Trophoblast cell (in vitro differentiated cells and primary cell): ENCODE measurements around the gene KLHL40.

Source experiments
- DNase-seq, 2 donors: peaks; one replicate each; pipeline ENCODE4 v3.0.0-alpha.2; 2016
- H2AFZ ChIP-seq: 2 replicates; pipeline ENCODE4 v1.6.1; 2013; ENCODE audit warnings: low read length, moderate library complexity, mild to moderate bottlenecking; ENCODE audit not compliant: insufficient read depth, poor library complexity
- H2AK5ac ChIP-seq: 2 replicates; pipeline ENCODE4 v1.6.1; 2013; ENCODE audit warnings: mild to moderate bottlenecking, low read length
- H2BK120ac ChIP-seq: 2 replicates; pipeline ENCODE4 v1.6.1; 2013; ENCODE audit warnings: low read length, mild to moderate bottlenecking, moderate library complexity; ENCODE audit not compliant: insufficient read depth, poor library complexity
- H2BK12ac ChIP-seq: 2 replicates; pipeline ENCODE4 v1.6.1; 2013; ENCODE audit warnings: mild to moderate bottlenecking, low read length, moderate library complexity
- H2BK5ac ChIP-seq: 2 replicates; pipeline ENCODE4 v1.6.1; 2013; ENCODE audit warnings: low read length, low read depth, moderate library complexity, mild to moderate bottlenecking; ENCODE audit not compliant: poor library complexity
- H3K14ac ChIP-seq: 2 replicates; pipeline ENCODE4 v1.6.1; 2013; ENCODE audit warnings: mild to moderate bottlenecking, low read length
- H3K18ac ChIP-seq: 2 replicates; pipeline ENCODE4 v1.6.1; 2013; ENCODE audit warnings: mild to moderate bottlenecking, low read length
- H3K23ac ChIP-seq: 2 replicates; pipeline ENCODE4 v1.6.1; 2013; ENCODE audit warnings: low read length
- H3K27ac ChIP-seq: 2 replicates; pipeline ENCODE4 v1.5.1; 2013; ENCODE audit warnings: low read depth, mild to moderate bottlenecking, inconsistent platforms, low read length, moderate library complexity
- H3K27me3 ChIP-seq: 2 replicates; pipeline ENCODE4 v1.6.1; 2013; ENCODE audit warnings: inconsistent platforms, mild to moderate bottlenecking, low read length, moderate library complexity; ENCODE audit not compliant: insufficient read depth
- H3K36me3 ChIP-seq, 2 experiments: 1 replicate in 1 of 2; 2 replicates in 1 of 2; pipeline ENCODE4 v1.6.1; 2013; ENCODE audit warnings: low read length in 2 of 2, mild to moderate bottlenecking in 2 of 2, moderate library complexity in 1 of 2; ENCODE audit not compliant: insufficient read depth in 2 of 2, control insufficient read depth in 1 of 2
- H3K4ac ChIP-seq: 2 replicates; pipeline ENCODE4 v1.6.1; 2013; ENCODE audit warnings: low read depth, mild to moderate bottlenecking, low read length, moderate library complexity
- H3K4me1 ChIP-seq, 2 experiments: 1 replicate in 1 of 2; 2 replicates in 1 of 2; pipeline ENCODE4 v1.6.1; 2013; ENCODE audit warnings: low read length in 2 of 2, mild to moderate bottlenecking in 2 of 2, moderate library complexity in 1 of 2; ENCODE audit not compliant: insufficient read depth in 2 of 2, control insufficient read depth in 1 of 2
- H3K4me2 ChIP-seq: 2 replicates; pipeline ENCODE4 v1.6.1; 2013; ENCODE audit warnings: inconsistent platforms, mild to moderate bottlenecking, low read length, moderate library complexity
- H3K4me3 ChIP-seq: 2 replicates; pipeline ENCODE4 v1.5.1; 2013; ENCODE audit warnings: mild to moderate bottlenecking, low read depth, low read length, inconsistent platforms
- H3K79me1 ChIP-seq: one replicate; pipeline ENCODE4 v1.6.1; 2013; ENCODE audit warnings: low read length
- H3K79me2 ChIP-seq: 2 replicates; pipeline ENCODE4 v1.6.1; 2013; ENCODE audit warnings: low read length, mild to moderate bottlenecking; ENCODE audit not compliant: control insufficient read depth, insufficient read depth, poor library complexity
- H3K9ac ChIP-seq: 2 replicates; pipeline ENCODE4 v1.6.1; 2013; ENCODE audit warnings: mild to moderate bottlenecking, low read length
- H3K9me3 ChIP-seq: 2 replicates; pipeline ENCODE4 v1.6.1; 2013; ENCODE audit warnings: low read depth, mild to moderate bottlenecking, control low read depth, inconsistent platforms, low read length; ENCODE audit not compliant: insufficient read depth
- H4K12ac ChIP-seq: 2 replicates; pipeline ENCODE4 v1.6.1; 2013; ENCODE audit warnings: low read depth, mild to moderate bottlenecking, low read length, moderate library complexity
- H4K8ac ChIP-seq: 2 replicates; pipeline ENCODE4 v1.6.1; 2013; ENCODE audit warnings: low read depth, mild to moderate bottlenecking, low read length, moderate library complexity
- H4K91ac ChIP-seq: one replicate; pipeline ENCODE4 v1.6.1; 2013; ENCODE audit warnings: low read depth, mild to moderate bottlenecking, low read length, moderate library complexity
- WGBS: extraction: QIAGEN DNeasy Blood & Tissue Kit; methylation state at CpG from one replicate; pipeline ENCODE4 v1.1.7; 2013; ENCODE audit warnings: missing lambda C conversion rate; ENCODE audit not compliant: insufficient read length, insufficient coverage; ENCODE audit errors: extremely low coverage; 5-methylcytosine and 5-hydroxymethylcytosine counted together

Gene KLHL40

DNA sequence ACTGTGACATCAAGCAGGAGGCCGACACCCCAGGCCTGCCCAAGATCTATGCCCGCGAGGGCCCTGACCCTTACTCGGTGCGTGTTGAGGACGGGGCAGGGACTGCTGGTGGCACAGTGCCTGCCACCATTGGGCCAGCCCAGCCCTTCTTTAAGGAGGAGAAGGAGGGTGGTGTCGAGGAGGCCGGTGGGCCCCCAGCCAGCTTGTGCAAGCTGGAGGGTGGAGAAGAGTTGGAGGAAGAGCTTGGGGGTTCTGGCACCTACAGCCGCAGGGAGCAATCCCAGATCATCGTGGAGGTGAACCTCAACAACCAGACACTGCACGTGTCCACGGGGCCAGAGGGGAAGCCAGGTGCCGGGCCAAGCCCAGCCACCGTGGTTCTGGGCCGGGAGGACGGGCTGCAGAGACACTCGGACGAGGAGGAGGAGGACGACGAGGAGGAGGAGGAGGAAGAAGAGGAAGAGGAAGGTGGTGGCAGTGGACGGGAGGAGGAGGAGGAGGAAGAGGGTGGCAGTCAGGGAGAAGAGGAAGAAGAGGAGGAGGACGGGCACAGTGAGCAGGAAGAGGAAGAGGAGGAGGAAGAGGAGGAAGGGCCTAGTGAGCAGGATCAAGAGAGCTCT is 26.5 kb upstream of the KLHL40 start:
- Histone ChIP-seq H3K4me1 (peaks cover 0 to 3% of the 10 kb centered on the region in 2 experiments), H3K9ac (no peak overlapping the region), H4K91ac (no peak overlapping the region), H3K4me2 (no peak overlapping the region), H3K36me3 (peaks cover 10 to 23% of the 10 kb centered on the region in 2 experiments), H3K18ac (no peak overlapping the region), H2BK120ac (no peak overlapping the region), H2BK5ac (no peak overlapping the region), H4K12ac (no peak overlapping the region), H2AFZ (no peak overlapping the region), H3K27me3 (no peaks in the 10 kb centered on the region), H3K4ac (no peak overlapping the region), H2AK5ac (no peak overlapping the region), H3K79me1 (peaks cover 9% of the 10 kb centered on the region), H2BK12ac (no peak overlapping the region), H3K27ac (no peak overlapping the region), H3K79me2 (peaks cover 4% of the 10 kb centered on the region), H3K4me3 (no peak overlapping the region), H4K8ac (no peak overlapping the region), H3K9me3 (no peaks in the 10 kb centered on the region), H3K23ac (no peak overlapping the region), H3K14ac (no peak overlapping the region)
- WGBS, result 100% methylated on average over 2 of the region's 22 CpGs
- no peak for DNase-seq

DNA sequence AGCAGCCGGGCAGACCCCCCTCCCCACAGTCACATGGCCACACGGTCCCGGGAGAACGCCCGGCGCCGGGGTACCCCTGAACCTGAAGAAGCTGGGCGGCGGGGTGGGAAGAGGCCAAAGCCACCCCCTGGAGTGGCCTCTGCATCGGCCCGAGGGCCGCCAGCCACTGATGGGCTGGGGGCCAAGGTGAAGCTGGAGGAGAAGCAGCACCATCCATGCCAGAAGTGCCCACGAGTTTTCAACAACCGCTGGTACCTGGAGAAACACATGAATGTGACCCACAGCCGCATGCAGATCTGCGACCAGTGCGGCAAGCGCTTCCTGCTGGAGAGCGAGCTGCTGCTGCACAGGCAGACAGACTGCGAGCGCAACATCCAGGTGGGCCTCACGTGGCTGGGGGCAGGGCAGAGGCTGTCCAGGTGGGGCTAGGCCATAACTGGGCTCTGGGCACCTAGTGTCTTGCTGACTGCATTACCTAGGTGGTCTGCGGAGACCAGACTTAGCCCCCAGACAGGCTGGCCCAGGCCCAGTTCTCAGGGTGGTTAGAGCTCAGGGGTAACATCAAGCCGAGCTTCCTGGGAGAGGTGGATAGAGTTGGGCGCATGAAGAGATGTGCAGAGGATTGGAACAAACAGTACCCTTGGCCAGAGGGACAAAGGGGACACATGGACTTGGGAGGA is 25.7 kb upstream of the KLHL40 start:
- Histone ChIP-seq H4K91ac (no peak overlapping the region), H3K9ac (no peak overlapping the region), H3K18ac (no peak overlapping the region), H3K27me3 (no peaks in the 10 kb centered on the region), H4K12ac (no peak overlapping the region), H3K4ac (no peak overlapping the region), H3K4me1 (peaks cover 0 to 3% of the 10 kb centered on the region in 2 experiments), H4K8ac (no peak overlapping the region), H2BK12ac (no peak overlapping the region), H2BK5ac (no peak overlapping the region), H3K79me2 (peaks cover under 1% of the 10 kb centered on the region), H3K23ac (no peak overlapping the region), H3K4me2 (no peak overlapping the region), H3K4me3 (no peak overlapping the region), H3K36me3 (peaks cover 10 to 23% of the 10 kb centered on the region in 2 experiments), H2BK120ac (no peak overlapping the region), H2AK5ac (no peak overlapping the region), H3K14ac (no peak overlapping the region), H3K9me3 (no peaks in the 10 kb centered on the region), H3K27ac (no peak overlapping the region), H2AFZ (no peak overlapping the region), H3K79me1 (peaks cover 5% of the 10 kb centered on the region)
- no peak for DNase-seq
- WGBS, result no CpG with 5 or more reads among the region's 25 CpGs

DNA sequence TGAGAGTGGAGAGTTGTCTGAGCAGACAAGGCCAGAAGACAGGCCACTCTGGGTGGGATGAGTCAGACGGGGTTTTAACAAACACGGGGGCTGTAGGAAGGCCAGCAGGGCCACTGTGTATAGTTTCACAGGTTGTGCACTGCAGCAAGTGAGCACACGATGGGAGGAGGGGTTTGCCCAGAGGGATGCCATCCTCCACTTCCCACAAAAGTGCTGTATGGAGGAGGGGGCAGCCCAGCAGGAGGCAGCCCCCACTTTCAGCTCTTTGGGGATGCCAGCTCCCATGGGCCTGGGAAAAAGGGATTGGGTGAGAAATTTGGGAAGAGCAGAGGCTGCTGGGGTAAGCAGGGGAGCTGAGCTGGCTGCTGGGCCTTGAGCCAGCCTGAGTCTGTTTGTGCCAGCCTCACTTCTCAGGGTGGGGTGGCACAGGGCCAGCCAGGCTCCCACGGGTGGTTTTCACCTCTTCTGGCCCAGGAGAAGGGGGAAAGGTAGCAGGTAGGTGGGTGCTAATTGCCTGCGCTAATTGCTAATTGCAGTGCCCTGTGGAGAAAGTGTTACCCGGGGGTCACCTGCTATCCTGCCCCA is 25.1 kb upstream of the KLHL40 start:
- no peaks in the 10 kb centered on the region for H3K27me3 ChIP-seq
- no peak overlapping the region for H3K4me3 ChIP-seq
- no CpG with 5 or more reads among the region's 6 CpGs for WGBS
- no peak overlapping the region for H4K12ac ChIP-seq
- no peak overlapping the region for H4K8ac ChIP-seq
- no peak overlapping the region for H2BK5ac ChIP-seq
- H3K36me3 ChIP-seq, result peaks cover 10 to 23% of the 10 kb centered on the region in 2 experiments
- H3K4me2 ChIP-seq, result no peak overlapping the region
- no peak overlapping the region for H3K9ac ChIP-seq
- H3K23ac ChIP-seq, result no peak overlapping the region
- no peak for DNase-seq
- no peak overlapping the region for H3K27ac ChIP-seq
- no peak overlapping the region for H3K18ac ChIP-seq
- no peak overlapping the region for H2AK5ac ChIP-seq
- H3K14ac ChIP-seq, result no peak overlapping the region
- H2BK120ac ChIP-seq, result no peak overlapping the region
- H3K4me1 ChIP-seq, result peaks cover 0 to 3% of the 10 kb centered on the region in 2 experiments
- H3K9me3 ChIP-seq, result no peaks in the 10 kb centered on the region
- H3K4ac ChIP-seq, result no peak overlapping the region
- no peak overlapping the region for H4K91ac ChIP-seq
- H2BK12ac ChIP-seq, result no peak overlapping the region
- H2AFZ ChIP-seq, result no peak overlapping the region
- H3K79me1 ChIP-seq, result no peaks in the 10 kb centered on the region
- no peaks in the 10 kb centered on the region for H3K79me2 ChIP-seq

DNA sequence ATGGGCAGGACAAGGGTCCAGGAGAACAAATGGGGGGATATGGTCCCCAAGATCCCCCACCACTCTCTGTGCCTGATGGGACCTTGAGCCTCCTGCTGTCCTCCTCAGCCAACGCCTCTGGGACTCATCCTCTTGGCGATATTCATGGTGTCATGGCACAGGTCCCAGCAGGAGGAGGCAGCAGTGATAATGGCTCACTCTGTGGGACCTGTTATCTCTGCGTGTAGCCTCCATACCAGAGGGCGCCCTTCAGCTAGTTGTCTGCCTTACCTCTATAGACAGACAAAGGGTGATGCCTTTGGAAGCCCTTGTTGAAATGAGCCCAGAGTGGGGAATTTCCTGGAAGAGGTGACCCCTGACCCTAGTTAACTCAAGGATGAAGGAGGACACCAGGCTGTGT is 24.4 kb upstream of the KLHL40 start:
- H3K4ac ChIP-seq, result no peak overlapping the region
- no peaks in the 10 kb centered on the region for H3K4me1 ChIP-seq
- no peak overlapping the region for H3K9ac ChIP-seq
- H4K12ac ChIP-seq, result no peak overlapping the region
- no peak for DNase-seq
- H2AFZ ChIP-seq, result no peak overlapping the region
- no peak overlapping the region for H4K91ac ChIP-seq
- no CpG with 5 or more reads among the region's 4 CpGs for WGBS
- no peak overlapping the region for H3K18ac ChIP-seq
- peaks cover 10 to 23% of the 10 kb centered on the region in 2 experiments for H3K36me3 ChIP-seq
- H3K79me1 ChIP-seq, result no peaks in the 10 kb centered on the region
- H3K9me3 ChIP-seq, result no peaks in the 10 kb centered on the region
- H3K14ac ChIP-seq, result no peak overlapping the region
- H2BK5ac ChIP-seq, result no peak overlapping the region
- no peak overlapping the region for H3K27ac ChIP-seq
- no peaks in the 10 kb centered on the region for H3K79me2 ChIP-seq
- H3K4me2 ChIP-seq, result no peak overlapping the region
- H3K23ac ChIP-seq, result no peak overlapping the region
- no peak overlapping the region for H2BK120ac ChIP-seq
- no peak overlapping the region for H2BK12ac ChIP-seq
- H2AK5ac ChIP-seq, result no peak overlapping the region
- H3K4me3 ChIP-seq, result no peak overlapping the region
- no peaks in the 10 kb centered on the region for H3K27me3 ChIP-seq
- no peak overlapping the region for H4K8ac ChIP-seq
